GM15510 (cell line): ENCODE results near the gene PPP1R26.

Experiments used
- POLR2A ChIP-seq: IDR thresholded peaks from 3 replicates; pipeline ENCODE4 v1.6.1; 2011; ENCODE audit warnings: borderline replicate concordance; ENCODE audit not compliant: insufficient read length; ENCODE audit errors: extremely low read depth

PPP1R26 gene

GRCh38 chr9:135468854-135469521 is 10.6 kb upstream of the PPP1R26 start:
- no peak for TF ChIP-seq POLR2A

DNA sequence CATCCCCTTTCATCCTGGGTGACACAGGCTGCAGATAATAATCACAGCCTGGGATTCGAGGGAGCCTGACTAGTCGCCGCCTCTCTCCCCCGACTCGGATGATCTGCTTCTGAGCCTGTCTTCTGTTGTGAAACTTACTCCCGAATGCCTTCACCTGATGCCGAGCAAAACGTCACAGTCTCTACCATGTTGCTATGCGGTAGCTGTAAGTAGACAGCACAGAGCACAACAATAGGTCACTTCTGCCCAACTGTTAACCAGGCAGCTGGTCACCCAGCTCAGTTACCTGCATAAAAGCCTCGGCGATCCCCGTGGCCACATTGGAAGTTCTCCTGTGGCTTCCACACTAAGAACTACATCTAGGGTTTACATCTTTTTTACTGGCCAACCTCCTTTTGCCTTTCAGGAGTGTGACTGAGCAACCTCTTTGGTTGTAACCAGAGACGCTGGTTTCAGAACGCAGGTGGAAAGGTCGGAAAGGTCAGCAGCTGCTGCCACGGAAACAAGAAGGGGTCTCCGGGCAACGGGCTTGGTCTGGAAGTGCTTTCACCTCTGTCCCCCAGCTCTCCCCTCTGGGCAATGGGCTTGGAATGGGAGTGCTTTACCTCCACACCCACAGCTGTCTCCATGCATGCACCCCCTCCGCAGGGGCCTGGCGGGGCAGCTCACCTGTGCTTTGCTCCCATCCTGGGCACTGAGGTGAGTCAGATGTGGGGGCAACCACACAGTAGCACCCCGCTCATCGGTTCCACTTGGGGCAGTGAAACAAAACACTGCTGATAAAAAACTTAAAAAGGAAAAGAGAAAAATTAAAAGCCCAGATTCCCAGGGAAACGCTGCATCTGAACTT is 7.6 kb upstream of the PPP1R26 start:
- no peak for TF ChIP-seq POLR2A

- no peak for TF ChIP-seq POLR2A
These were observed 5.5 kb upstream of the PPP1R26 start for GRCh38 chr9:135473972-135474543.

DNA sequence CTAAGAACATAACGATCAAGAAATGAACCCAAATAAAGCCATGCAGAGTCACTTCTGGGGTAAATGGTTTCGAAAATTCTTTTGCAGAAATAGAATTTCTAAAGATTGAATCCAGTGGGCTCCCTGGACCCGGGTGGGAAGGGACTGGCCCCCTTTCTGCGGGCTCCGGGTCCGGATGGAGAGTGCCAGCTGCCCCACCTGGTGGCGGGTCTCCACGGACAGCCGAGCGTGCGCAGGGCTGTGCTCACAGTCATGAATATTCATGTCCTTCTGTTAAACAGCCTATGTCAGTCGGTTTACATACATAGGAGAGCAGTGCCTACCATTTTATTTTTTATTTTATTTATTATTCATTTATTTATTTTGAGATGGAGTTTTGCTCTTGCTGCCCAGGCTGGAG is 4.7 kb upstream of the PPP1R26 start:
- no peak for TF ChIP-seq POLR2A

DNA sequence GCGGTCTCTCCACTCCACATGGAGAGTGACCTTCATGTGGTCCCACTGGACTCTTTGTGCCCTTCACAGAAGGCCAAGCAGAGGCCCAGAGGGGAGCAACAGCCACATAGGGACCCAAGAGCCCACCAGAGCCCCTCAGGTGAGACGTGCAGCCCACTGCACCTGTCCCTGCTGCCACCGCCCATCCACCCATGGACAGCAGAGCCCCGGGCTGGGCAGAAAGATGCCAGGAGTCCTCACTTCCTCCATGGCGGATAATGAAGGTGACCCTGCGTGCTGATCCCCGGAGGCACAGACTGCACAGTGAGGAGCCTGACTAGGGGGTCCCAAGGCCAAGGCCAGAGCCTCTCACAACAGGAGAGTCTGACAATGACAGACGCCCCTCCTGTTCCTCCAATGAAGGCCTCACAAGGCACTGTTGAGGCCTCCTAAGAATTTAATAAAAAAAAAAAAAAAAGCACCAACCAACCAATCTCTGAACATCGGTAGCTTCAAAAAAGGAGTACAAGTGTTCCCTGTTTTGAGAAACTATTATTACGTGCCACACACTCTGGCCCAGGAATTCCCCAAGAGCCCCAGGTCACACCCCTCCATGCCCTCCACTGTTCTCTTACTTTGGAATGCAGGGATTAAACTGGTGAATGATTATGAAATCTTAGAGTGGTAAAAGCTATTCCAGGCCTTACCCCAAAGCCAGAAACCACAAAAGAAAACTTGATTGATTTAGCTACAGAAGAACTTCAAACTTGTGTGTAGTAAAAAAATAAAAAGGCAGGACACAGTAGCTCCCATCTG is 2.8 kb upstream of the PPP1R26 start:
- TF ChIP-seq POLR2A, result no peak

DNA sequence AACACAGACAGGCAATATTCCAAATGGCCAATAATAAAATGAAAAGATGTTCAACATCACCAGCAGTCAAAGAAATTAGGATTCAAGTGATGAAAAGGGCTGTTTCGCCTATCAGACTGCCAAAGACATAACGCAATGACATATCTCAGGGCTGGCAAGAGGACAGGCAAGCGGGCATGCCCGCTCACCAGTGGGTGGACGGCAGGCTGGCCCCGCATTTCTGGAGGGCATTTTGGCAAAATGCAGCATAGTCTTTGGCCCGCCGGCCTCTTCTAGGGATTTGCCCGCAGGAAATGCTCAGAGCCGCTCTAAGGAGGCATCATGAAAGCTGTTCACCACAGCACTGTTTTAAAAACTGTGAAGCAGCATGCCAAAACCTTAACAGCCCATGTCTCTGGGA is 1.4 kb upstream of the PPP1R26 start:
- TF ChIP-seq POLR2A, result no peak

DNA sequence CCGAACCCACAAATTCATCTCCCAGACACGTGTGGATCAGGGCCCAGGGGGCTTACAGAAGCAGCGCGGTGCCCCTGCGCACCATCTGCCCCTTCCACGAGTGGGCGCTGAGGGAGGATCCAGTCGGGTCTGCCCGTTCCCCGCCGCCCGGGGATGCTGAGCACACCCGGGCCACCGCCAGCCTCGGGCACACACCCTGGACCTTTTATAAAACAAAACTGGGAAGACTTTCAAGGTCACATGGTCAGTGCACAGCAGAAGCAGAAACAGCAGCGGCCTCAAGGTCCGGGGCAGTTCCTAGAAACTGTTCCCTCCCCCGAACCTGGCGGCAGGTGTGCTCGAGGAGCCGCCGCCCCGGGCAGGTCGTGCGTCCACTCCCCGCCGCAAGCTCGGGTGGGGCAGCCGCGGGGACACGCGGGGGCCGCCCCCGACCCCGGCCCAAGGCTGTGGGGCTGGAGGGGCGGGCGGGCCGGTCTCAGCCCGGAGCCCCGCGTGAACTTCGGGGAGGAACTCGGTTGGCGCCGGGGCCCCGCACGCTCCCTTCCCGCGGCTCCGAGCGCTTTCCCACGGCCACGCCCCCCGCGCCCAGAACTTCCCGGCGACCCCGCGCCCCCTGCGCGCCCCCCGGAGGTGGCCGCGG is 633 bp upstream of the PPP1R26 start:
- no peak for TF ChIP-seq POLR2A

DNA sequence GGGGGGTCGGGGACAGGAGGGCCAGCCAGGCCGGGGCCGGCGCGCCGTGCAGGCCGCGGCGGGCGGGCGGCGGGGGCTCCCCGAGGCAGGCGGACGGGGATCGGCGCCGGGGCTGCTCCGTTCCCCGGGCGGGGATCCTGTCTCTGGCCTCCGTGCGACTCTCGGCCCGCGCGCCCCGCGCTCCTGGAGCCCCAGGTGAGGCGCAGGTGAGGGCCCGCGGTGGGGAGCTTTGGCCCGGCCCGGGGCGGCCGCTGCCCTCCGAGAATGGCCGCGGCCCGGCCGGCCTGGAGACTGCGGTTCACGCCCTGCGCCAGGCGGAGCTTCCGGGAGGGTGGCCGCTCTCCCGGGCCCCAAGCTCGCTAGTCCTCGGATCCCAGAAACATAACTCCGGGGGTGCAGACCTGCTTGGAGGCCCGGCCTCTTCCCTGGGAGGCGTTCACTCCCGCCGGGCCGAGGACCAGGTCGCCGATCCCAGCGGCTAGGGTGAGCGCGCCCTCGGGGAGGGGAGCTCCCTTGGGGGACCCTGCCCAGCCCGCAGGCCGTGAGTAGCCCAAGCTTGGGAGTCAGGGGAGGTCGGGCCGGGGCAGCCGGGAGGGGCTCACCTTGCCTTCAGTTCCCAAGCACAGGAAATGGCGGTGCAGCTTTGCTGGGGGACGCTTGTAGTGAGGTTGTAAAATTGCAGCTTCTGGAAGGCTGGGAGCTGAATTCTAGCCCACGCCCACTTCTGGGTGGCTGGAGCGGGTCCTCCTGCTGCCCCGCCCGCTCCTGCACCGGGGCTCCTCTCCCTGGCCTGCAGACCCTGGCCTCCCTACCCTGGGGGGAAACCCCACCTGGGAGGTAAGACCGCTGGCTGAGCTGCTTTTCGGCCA is 723 bp downstream of the PPP1R26 start:
- TF ChIP-seq POLR2A, result no peak

DNA sequence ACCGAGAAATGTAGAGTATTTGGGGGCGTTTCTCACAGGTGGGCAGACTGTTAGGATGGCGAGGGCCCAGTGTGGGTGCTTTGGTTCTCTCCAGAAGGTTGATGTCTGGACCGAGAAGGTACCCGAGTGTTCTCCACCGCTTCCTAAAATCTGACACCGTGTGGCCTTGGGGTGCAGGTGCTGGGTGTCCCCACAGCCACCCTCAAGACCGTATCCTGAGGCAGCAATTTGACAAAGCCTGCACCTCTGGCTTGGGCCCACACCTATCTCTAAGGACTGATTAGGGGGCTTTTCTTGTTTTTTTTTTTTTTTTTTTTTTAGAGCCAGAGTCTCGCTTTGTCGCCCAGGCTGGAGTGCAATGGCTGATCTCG is 1.3 kb downstream of the PPP1R26 start:
- TF ChIP-seq POLR2A, result no peak

DNA sequence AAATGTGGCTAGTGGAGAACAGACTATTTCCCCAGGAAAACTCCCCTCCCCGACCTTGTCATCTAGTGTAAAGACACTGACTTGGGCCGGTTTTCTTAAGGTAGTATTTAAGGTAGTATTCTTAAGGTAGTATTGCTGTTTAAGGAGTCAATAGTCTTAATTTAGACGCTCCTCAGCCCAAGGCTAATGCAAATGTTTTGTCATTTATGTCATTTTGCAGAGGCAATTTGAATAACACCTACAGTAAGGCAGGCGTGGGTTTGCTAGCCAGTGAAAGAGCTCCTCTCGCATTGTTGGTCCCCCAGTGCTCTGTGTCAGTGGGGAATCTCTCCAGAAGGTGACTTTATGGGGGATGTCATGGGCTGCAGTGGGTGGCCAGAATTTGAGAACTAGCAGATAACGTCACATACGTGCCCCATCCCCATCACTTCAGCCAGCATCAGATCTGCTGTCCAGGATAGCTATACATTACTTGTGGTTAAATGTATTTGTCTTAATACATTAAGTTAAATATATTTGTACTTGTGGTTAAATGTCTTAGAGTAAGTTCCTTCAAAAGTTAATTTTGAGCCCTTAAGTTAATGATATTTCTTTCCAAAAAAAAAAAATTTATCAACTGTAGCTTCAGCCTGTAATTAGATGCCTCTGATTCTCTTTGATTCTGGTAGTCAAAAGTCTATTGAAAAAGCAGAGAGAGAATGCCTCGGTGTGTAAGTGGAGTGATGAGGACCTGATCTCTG is 2.6 kb downstream of the PPP1R26 start:
- TF ChIP-seq POLR2A, result no peak

DNA sequence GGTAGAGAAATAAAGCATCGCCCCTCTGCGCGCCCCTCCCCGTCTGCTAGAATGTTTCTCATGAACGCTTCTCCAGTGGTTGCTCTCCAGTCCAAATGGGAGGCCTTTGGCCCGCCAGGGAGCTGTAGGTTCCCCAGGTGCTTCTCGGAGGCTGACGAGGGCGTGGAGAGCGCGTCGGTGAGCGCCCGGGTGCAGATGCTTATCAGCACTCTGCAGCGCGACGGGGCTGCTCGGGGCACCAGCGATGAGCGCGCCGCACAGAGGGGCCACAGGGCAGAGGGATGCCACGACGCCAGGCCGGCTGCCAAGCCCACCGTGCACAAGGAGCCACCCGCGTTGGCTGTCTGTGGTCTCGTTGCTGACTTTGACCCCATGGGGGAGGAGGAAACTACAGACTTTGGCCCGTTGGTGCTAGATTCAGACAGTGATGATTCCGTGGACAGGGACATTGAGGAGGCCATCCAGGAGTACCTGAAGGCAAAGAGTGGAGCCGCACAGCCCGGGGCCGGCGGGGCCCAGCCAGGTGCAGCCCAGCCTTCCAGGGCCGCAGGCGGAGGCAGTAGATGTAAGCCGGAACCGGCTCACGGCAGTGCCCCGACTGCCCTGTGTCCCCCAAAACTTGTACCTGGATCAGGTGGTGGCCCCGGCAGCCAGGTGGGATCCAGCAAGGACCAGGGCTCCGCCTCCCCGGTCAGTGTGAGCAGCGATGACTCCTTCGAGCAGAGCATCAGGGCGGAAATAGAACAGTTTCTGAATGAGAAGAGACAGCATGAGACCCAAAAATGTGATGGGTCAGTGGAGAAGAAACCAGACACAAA is 5.1 kb downstream of the PPP1R26 start:
- no peak for TF ChIP-seq POLR2A

GRCh38 chr9:135485385-135485784 is 5.8 kb downstream of the PPP1R26 start:
- TF ChIP-seq POLR2A, result no peak

- no peak for TF ChIP-seq POLR2A
These were observed 6.2 kb downstream of the PPP1R26 start for GRCh38 chr9:135485832-135486231.
